Sigmoid colon (tissue), 4 donors: ENCODE data around the gene HIGD1B.

Experiments used
- POLR2A ChIP-seq, 2 donors: fragments of 450-650 bp; IDR thresholded peaks; one replicate each; pipeline ENCODE4 v1.6.1; 2016; ENCODE audit warnings: antibody characterized with exemption in 2 of 2, mild to moderate bottlenecking in 2 of 2, moderate library complexity in 2 of 2
- POLR2AphosphoS5 ChIP-seq, 4 donors: sonication (generic); formaldehyde crosslinking; IDR thresholded peaks; one replicate each; pipeline ENCODE4 v1.6.1; 2017; ENCODE audit warnings: antibody characterized with exemption in 4 of 4

DNA sequence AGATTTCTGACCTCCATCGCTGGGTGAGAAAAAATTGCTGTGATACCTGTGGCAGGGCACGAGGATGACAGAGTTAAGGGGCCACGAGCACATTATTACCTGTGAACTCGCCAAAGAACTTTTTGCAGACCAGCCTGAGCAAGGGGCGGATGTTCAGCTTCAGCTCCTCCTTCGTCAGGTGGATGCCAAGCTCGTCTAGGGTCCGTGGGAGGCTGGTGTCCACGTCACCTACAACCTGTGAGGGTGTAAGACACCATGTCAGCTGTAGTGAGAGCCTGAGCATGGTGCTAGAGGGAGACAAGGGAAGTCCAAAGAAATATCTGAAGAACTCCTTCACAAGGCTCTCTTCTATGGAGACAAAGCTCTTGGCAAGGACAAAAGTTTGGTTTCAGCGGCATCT is 17.1 kb downstream of the HIGD1B start:
- TF ChIP-seq POLR2AphosphoS5 (IDR thresholded peaks at IDR 0.05): no peak
- TF ChIP-seq POLR2A (IDR thresholded peaks at IDR 0.05): no peak
